Erythroblast (primary cell): ENCODE data around the gene BUB3.

Source experiments
- DNase-seq, 2 experiments: peaks; one replicate each; lab custom pipeline; 2025; lab: John Stamatoyannopoulos, UW
- GATA1 ChIP-seq: IDR thresholded peaks from 2 replicates; pipeline ENCODE4 v1.6.1; 2011; ENCODE audit warnings: low read depth, mild to moderate bottlenecking, control low read depth, low read length, moderate library complexity
- POLR2A ChIP-seq: IDR thresholded peaks from 2 replicates; pipeline ENCODE4 v1.6.1; 2011; ENCODE audit warnings: mild to moderate bottlenecking, low read length

Gene BUB3

GRCh38 chr10:123154092-123154710 lies at the start of gene BUB3:
TSS of gene BUB3 (plus strand) at chr10:123154402. CDS start at chr10:123154918, 516 bp downstream.
- peak; percentile 98 for TF ChIP-seq POLR2A
- no peak for TF ChIP-seq GATA1
- peak; percentile 99 for DNase-seq

GRCh38 chr10:123109466-123109865 lies 44.7 kb upstream of the BUB3 start:
- TF ChIP-seq POLR2A, result no peak
- DNase-seq, result no peak

GRCh38 chr10:123117644-123118417 lies 36.4 kb upstream of the BUB3 start:
- no peak for DNase-seq
- TF ChIP-seq GATA1, result no peak
- no peak for TF ChIP-seq POLR2A

GRCh38 chr10:123119081-123119480 lies 35.1 kb upstream of the BUB3 start:
- DNase-seq, result no peak
- TF ChIP-seq GATA1 (no peak), POLR2A (no peak)

GRCh38 chr10:123126246-123126645 lies 28.0 kb upstream of the BUB3 start:
- TF ChIP-seq GATA1 (no peak), POLR2A (no peak)
- DNase-seq, result no peak

GRCh38 chr10:123129618-123130271 lies 24.5 kb upstream of the BUB3 start:
- DNase-seq, result no peak
- TF ChIP-seq GATA1 (no peak), POLR2A (no peak)

GRCh38 chr10:123132576-123133477 lies 21.4 kb upstream of the BUB3 start:
- DNase-seq, result peak; percentile 84 to 90
- TF ChIP-seq GATA1, result no peak
- TF ChIP-seq POLR2A, result no peak

GRCh38 chr10:123133541-123134342 lies 20.5 kb upstream of the BUB3 start:
- TF ChIP-seq GATA1 (no peak), POLR2A (no peak)
- DNase-seq, result no peak

- peak; percentile 23 to 27 for DNase-seq
- TF ChIP-seq GATA1 (no peak), POLR2A (no peak)
Measured at GRCh38 chr10:123134343-123134914, 19.8 kb upstream of the BUB3 start.

- DNase-seq, result peak; percentile 43 to 44
- TF ChIP-seq GATA1 (no peak), POLR2A (no peak)
Measured at GRCh38 chr10:123134915-123135414, 19.2 kb upstream of the BUB3 start.

- DNase-seq, result peak; percentile 36 to 46
Measured at GRCh38 chr10:123135415-123136141, 18.6 kb upstream of the BUB3 start, which contains the start of gene HMX3. TSS of gene HMX3 (plus strand) at chr10:123135970. CDS start at chr10:123136051, 81 bp downstream.

More at GRCh38 chr10:123135415-123136141, 18.6 kb upstream of the BUB3 start, which contains the start of gene HMX3:
- TF ChIP-seq GATA1 (no peak), POLR2A (no peak)
